Osteoblast (primary cell): ENCODE measurements around the gene SH3TC2. TPM values are rescaled to one million over a fixed set of nuclear protein-coding genes. Genes with fewer than 3 reads are reported as not detected.

Source experiments
- DNase-seq: peaks from one replicate; pipeline ENCODE4 v3.0.0; 2011; ENCODE audit warnings: low spot score, mixed read lengths; ENCODE audit not compliant: insufficient read length; ENCODE audit errors: missing footprints
- H2AFZ ChIP-seq: 2 replicates; pipeline ENCODE4 v1.6.0; 2011; ENCODE audit warnings: mild to moderate bottlenecking, low read length
- H3K27ac ChIP-seq: 2 replicates; pipeline ENCODE4 v1.5.1; 2011; ENCODE audit warnings: mild to moderate bottlenecking, low read depth, low read length, moderate library complexity
- H3K27me3 ChIP-seq: 2 replicates; pipeline ENCODE4 v1.6.0; 2012; ENCODE audit warnings: mild to moderate bottlenecking, control low read depth, inconsistent platforms, low read length, moderate library complexity; ENCODE audit not compliant: insufficient read depth
- H3K36me3 ChIP-seq: 2 replicates; pipeline ENCODE4 v1.5.1; 2011; ENCODE audit warnings: mild to moderate bottlenecking, low read length, control low read depth, moderate library complexity; ENCODE audit not compliant: insufficient read depth
- H3K4me1 ChIP-seq: 2 replicates; pipeline ENCODE4 v1.5.1; 2011; ENCODE audit warnings: mild to moderate bottlenecking, low read length, control low read depth, moderate library complexity; ENCODE audit not compliant: insufficient read depth
- H3K4me2 ChIP-seq: 2 replicates; pipeline ENCODE4 v1.6.0; 2011; ENCODE audit warnings: mild to moderate bottlenecking, low read length; ENCODE audit not compliant: insufficient read depth
- H3K4me3 ChIP-seq: fragments of 200-600 bp; sonication (generic); 3 replicates; pipeline ENCODE4 v1.5.1; 2012; ENCODE audit warnings: mild to moderate bottlenecking, low read length, inconsistent platforms; ENCODE audit not compliant: insufficient read depth
- H3K79me2 ChIP-seq: 2 replicates; pipeline ENCODE4 v1.6.0; 2012; ENCODE audit warnings: mild to moderate bottlenecking, low read length, control low read depth, inconsistent platforms; ENCODE audit not compliant: insufficient read depth
- H3K9me3 ChIP-seq: 2 replicates; pipeline ENCODE4 v1.5.1; 2011; ENCODE audit warnings: low read depth, low read length, control low read depth
- H4K20me1 ChIP-seq: 2 replicates; pipeline ENCODE4 v1.6.0; 2012; ENCODE audit warnings: mild to moderate bottlenecking, low read length, control low read depth; ENCODE audit not compliant: insufficient read depth
- small RNA-seq: library from RNA; depleted of rRNA; stranded (forward); fragments of <200 nt; gene quantifications from one replicate; pipeline ENCODE3, GENCODE V24; 2012
- total RNA-seq: library from RNA; depleted of rRNA; stranded (reverse); fragments of >200 nt; gene quantifications from 2 replicates; pipeline ENCODE4 v1.2.3, GENCODE V29; 2012
- TF ChIP-seq, protein P1 (sequence below): IDR thresholded peaks from 2 replicates; pipeline ENCODE4 v1.5.1; 2011; ENCODE audit warnings: mild to moderate bottlenecking, low read depth, low read length, moderate library complexity; ENCODE audit errors: extremely low read depth

The SH3TC2 gene
- total RNA-seq, 1 donor = 0.72 TPM

DNA sequence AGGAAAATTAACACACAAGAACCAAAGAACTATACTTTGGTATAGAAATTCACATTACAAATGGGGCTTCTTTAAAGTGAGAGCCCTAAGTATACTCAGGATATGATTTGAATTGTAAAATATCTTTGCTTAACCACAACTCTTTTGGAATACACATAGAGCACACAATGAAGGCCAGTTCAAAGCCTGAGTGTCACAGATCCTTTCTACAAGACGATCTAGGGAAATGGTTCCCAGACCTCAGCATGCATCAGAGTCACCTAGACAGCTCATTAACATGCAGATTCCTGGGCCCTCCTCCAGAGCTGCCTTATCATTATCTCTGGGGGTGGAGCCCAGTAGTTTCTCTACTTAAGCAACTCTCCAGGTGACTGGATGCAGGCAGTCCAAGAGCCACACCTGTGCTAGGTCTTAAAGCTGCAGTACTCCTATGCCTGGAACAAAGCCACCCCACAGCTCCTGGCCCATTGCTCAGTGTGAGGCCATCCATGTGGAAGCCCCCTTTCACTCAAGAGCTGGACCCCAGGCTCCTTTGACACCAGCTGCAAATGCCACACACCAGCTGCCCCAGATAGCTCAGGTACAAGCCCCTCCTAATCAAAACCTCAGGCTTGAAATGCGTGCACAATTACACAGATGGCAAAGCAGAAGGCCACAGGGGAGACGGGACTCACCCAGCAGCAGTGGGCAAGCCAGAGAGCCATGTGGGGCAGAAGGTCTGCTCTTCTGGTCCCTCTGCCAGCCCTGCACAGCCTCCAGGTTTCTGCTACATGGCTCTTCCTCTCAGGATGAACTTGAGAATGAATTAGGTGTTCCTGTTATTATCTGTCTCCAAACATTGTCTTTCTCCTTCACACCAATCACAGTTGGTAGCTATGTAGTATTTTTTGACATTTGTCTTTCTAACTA, 106.1 kb downstream of the SH3TC2 start:
- Histone ChIP-seq H4K20me1 (no peaks in the 10 kb centered on the region), H3K36me3 (no peaks in the 10 kb centered on the region), H3K4me1 (peaks cover 22% of the 10 kb centered on the region), H3K27me3 (no peaks in the 10 kb centered on the region), H3K79me2 (no peaks in the 10 kb centered on the region), H3K4me2 (no peak overlapping the region), H3K4me3 (no peak overlapping the region), H2AFZ (no peak overlapping the region), H3K27ac (no peak overlapping the region), H3K9me3 (no peaks in the 10 kb centered on the region)
- TF ChIP-seq, protein P1, sequence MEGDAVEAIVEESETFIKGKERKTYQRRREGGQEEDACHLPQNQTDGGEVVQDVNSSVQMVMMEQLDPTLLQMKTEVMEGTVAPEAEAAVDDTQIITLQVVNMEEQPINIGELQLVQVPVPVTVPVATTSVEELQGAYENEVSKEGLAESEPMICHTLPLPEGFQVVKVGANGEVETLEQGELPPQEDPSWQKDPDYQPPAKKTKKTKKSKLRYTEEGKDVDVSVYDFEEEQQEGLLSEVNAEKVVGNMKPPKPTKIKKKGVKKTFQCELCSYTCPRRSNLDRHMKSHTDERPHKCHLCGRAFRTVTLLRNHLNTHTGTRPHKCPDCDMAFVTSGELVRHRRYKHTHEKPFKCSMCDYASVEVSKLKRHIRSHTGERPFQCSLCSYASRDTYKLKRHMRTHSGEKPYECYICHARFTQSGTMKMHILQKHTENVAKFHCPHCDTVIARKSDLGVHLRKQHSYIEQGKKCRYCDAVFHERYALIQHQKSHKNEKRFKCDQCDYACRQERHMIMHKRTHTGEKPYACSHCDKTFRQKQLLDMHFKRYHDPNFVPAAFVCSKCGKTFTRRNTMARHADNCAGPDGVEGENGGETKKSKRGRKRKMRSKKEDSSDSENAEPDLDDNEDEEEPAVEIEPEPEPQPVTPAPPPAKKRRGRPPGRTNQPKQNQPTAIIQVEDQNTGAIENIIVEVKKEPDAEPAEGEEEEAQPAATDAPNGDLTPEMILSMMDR = no peak
- DNase-seq = no peak

Small RNA genes within 50 kb of the gene (small RNA-seq; reads per million reads assigned to genes)
- gene MIR584 (not detected), gene RNU6-732P (not detected)

Other genes with a start within 250 kb of the SH3TC2 start
- gene ADRB2, start 236.5 kb downstream of the SH3TC2 start, total RNA-seq = under 0.01 and 0.29 TPM in 2 replicates
- gene ABLIM3, start 78.4 kb upstream of the SH3TC2 start, total RNA-seq = 5.8 and 7.4 TPM in 2 replicates
- 1.1 and 1.5 TPM in 2 replicates for gene AFAP1L1, start 208.8 kb upstream of the SH3TC2 start, total RNA-seq